Activated CD4-positive, alpha-beta T cell treated with anti-CD3 and anti-CD28 coated beads, Interleukin-2, amount 10 ng/mL, durations not matched to agents 7 days and 5 days (primary cell): ENCODE measurements around the gene LAX1. TPM values are rescaled to one million over a fixed set of nuclear protein-coding genes. Genes with fewer than 3 reads are reported as not detected.

Experiments used
- CTCF ChIA-PET: fragments of 350-600 bp; sonication (Branson Sonifier 250); formaldehyde crosslinking; loops from one replicate; lab custom pipeline; 2021; ENCODE audit warnings: antibody characterized with exemption; lab: Charles Lee
- POLR2A ChIA-PET: fragments of 350-600 bp; sonication (Branson Sonifier 250); formaldehyde crosslinking; loops from one replicate; lab custom pipeline; 2021; ENCODE audit warnings: antibody characterized with exemption; lab: Charles Lee
- DNase-seq: peaks from one replicate; pipeline ENCODE4 v3.0.0-alpha.2; 2020
- H3K27ac Mint-ChIP-seq: one replicate; pipeline ENCODE4 v1.8.0; 2021; ENCODE audit warnings: mild to moderate bottlenecking, moderate library complexity, mixed read lengths
- H3K27me3 Mint-ChIP-seq: one replicate; pipeline ENCODE4 v1.8.0; 2021; ENCODE audit warnings: mixed read lengths
- H3K36me3 Mint-ChIP-seq: one replicate; pipeline ENCODE4 v1.8.0; 2021; ENCODE audit warnings: low read depth, mixed read lengths
- H3K4me1 Mint-ChIP-seq: one replicate; pipeline ENCODE4 v1.8.0; 2021; ENCODE audit warnings: mixed read lengths
- H3K4me3 Mint-ChIP-seq: one replicate; pipeline ENCODE4 v1.8.0; 2021; ENCODE audit warnings: mild to moderate bottlenecking, moderate library complexity, mixed read lengths
- H3K9me3 Mint-ChIP-seq: one replicate; pipeline ENCODE4 v1.8.0; 2021; ENCODE audit warnings: mixed read lengths
- total RNA-seq, 2 experiments: library from RNA; stranded (reverse); gene quantifications; one replicate each; pipeline ENCODE4 v1.2.3, GENCODE V29; 2021

Gene LAX1
- 10 to 100 TPM; 18.9 to 20.5 TPM for total RNA-seq

- no peaks in the 10 kb centered on the region for H3K27me3 Mint-ChIP-seq
- H3K9me3 Mint-ChIP-seq: no peaks in the 10 kb centered on the region
- peaks cover 15% of the 10 kb centered on the region for H3K36me3 Mint-ChIP-seq
- peak within 1 kb of the TSS; percentile 88 for H3K4me3 Mint-ChIP-seq
- ChIA-PET CTCF (interaction anchor here (0.6 to 3.7 kb wide), 15 partner anchors 10 to 632 kb away, joined by 3 to 13 read pairs (median 3); no protein-coding TSS in a partner anchor), POLR2A (interaction anchor here (0.5 to 1.0 kb wide), 4 partner anchors 14 to 91 kb away, joined by 3 read pairs; no protein-coding TSS in a partner anchor)
- DNase-seq: peak; percentile 88
- H3K4me1 Mint-ChIP-seq: peaks cover 54% of the 10 kb centered on the region
- peak within 1 kb of the TSS; percentile 99 for H3K27ac Mint-ChIP-seq
These were observed at the start of gene LAX1 for GRCh38 chr1:203765029-203765837. TSS of gene LAX1 (plus strand) at chr1:203765183. CDS start at chr1:203765566, 383 bp downstream.

- no peak for DNase-seq
- H3K27ac Mint-ChIP-seq: no peak overlapping the region
- no peaks in the 10 kb centered on the region for H3K4me1 Mint-ChIP-seq
- CTCF ChIA-PET: no interaction called here
- no peak overlapping the region for H3K4me3 Mint-ChIP-seq
- peaks cover 45% of the 10 kb centered on the region for H3K36me3 Mint-ChIP-seq
- no peaks in the 10 kb centered on the region for H3K27me3 Mint-ChIP-seq
- no peaks in the 10 kb centered on the region for H3K9me3 Mint-ChIP-seq
- POLR2A ChIA-PET: no interaction called here
These were observed 47.9 kb upstream of the LAX1 start for GRCh38 chr1:203717120-203717519.

GRCh38 chr1:203720242-203720641, 44.7 kb upstream of the LAX1 start:
- Mint-ChIP-seq H3K9me3 (no peaks in the 10 kb centered on the region), H3K27ac (no peak overlapping the region), H3K36me3 (peaks cover 43% of the 10 kb centered on the region), H3K27me3 (no peaks in the 10 kb centered on the region), H3K4me1 (no peaks in the 10 kb centered on the region), H3K4me3 (no peak overlapping the region)
- POLR2A ChIA-PET: no interaction called here
- CTCF ChIA-PET: interaction anchor here (0.9 to 1.4 kb wide), 2 partner anchors 10 to 18 kb away, joined by 4 to 6 read pairs; no protein-coding TSS in a partner anchor
- DNase-seq: no peak

- no peaks in the 10 kb centered on the region for H3K27me3 Mint-ChIP-seq
- ChIA-PET POLR2A (interaction anchor here (0.6 kb wide), 1 partner anchor 136 kb away, joined by 7 read pairs; no protein-coding TSS in a partner anchor), CTCF (interaction anchor here (0.6 to 1.2 kb wide), 2 partner anchors 10 to 1415 kb away, joined by 3 to 4 read pairs; no protein-coding TSS in a partner anchor)
- DNase-seq: no peak
- peaks cover 52% of the 10 kb centered on the region for H3K36me3 Mint-ChIP-seq
- H3K9me3 Mint-ChIP-seq: no peaks in the 10 kb centered on the region
- no peaks in the 10 kb centered on the region for H3K4me1 Mint-ChIP-seq
- H3K4me3 Mint-ChIP-seq: no peak overlapping the region
- no peak overlapping the region for H3K27ac Mint-ChIP-seq
These were observed 42.1 kb upstream of the LAX1 start for GRCh38 chr1:203722909-203723308.

- no peaks in the 10 kb centered on the region for H3K4me1 Mint-ChIP-seq
- H3K9me3 Mint-ChIP-seq: no peaks in the 10 kb centered on the region
- H3K36me3 Mint-ChIP-seq: peaks cover 62% of the 10 kb centered on the region
- ChIA-PET CTCF (interaction anchor here (0.5 to 1.7 kb wide), 5 partner anchors 12 to 532 kb away, joined by 3 to 5 read pairs (median 4); no protein-coding TSS in a partner anchor), POLR2A (interaction anchor here (0.6 kb wide), 1 partner anchor 100 kb away, joined by 3 read pairs; the partner anchor contains the start of gene ATP2B4)
- H3K27me3 Mint-ChIP-seq: no peaks in the 10 kb centered on the region
- H3K27ac Mint-ChIP-seq: no peak overlapping the region
- no peak for DNase-seq
- no peak overlapping the region for H3K4me3 Mint-ChIP-seq
These were observed 38.5 kb upstream of the LAX1 start for GRCh38 chr1:203726417-203726867.

GRCh38 chr1:203733009-203733863, 31.7 kb upstream of the LAX1 start:
- Mint-ChIP-seq H3K36me3 (peaks cover 36% of the 10 kb centered on the region), H3K4me3 (no peak overlapping the region), H3K27me3 (no peaks in the 10 kb centered on the region), H3K9me3 (no peaks in the 10 kb centered on the region), H3K27ac (no peak overlapping the region), H3K4me1 (peaks cover 3% of the 10 kb centered on the region)
- ChIA-PET CTCF (interaction anchor here (0.8 to 2.0 kb wide), 5 partner anchors 10 to 31 kb away, joined by 3 to 4 read pairs (median 3); no protein-coding TSS in a partner anchor), POLR2A (no interaction called here)
- DNase-seq: no peak

- H3K27ac Mint-ChIP-seq: no peak overlapping the region
- DNase-seq: no peak
- no peaks in the 10 kb centered on the region for H3K27me3 Mint-ChIP-seq
- H3K36me3 Mint-ChIP-seq: peaks cover 53% of the 10 kb centered on the region
- ChIA-PET POLR2A (no interaction called here), CTCF (interaction anchor here (1.1 to 1.5 kb wide), 2 partner anchors 9 to 22 kb away, joined by 3 read pairs; partner anchors contain the start of gene LAX1)
- no peak overlapping the region for H3K4me3 Mint-ChIP-seq
- H3K4me1 Mint-ChIP-seq: peaks cover 18% of the 10 kb centered on the region
- H3K9me3 Mint-ChIP-seq: no peaks in the 10 kb centered on the region
These were observed 22.5 kb upstream of the LAX1 start for GRCh38 chr1:203742436-203742835.

- peaks cover 18% of the 10 kb centered on the region for H3K4me1 Mint-ChIP-seq
- ChIA-PET CTCF (interaction anchor here (1.1 to 1.5 kb wide), 2 partner anchors 9 to 146 kb away, joined by 3 read pairs; no protein-coding TSS in a partner anchor), POLR2A (no interaction called here)
- no peak for DNase-seq
- H3K36me3 Mint-ChIP-seq: peaks cover 53% of the 10 kb centered on the region
- H3K27ac Mint-ChIP-seq: no peak overlapping the region
- H3K27me3 Mint-ChIP-seq: no peaks in the 10 kb centered on the region
- H3K4me3 Mint-ChIP-seq: no peak overlapping the region
- H3K9me3 Mint-ChIP-seq: no peaks in the 10 kb centered on the region
These were observed 21.9 kb upstream of the LAX1 start for GRCh38 chr1:203743091-203743571.

- Mint-ChIP-seq H3K36me3 (peaks cover 47% of the 10 kb centered on the region), H3K27ac (peak overlapping the region; percentile 83), H3K4me3 (peak overlapping the region; percentile 23), H3K9me3 (no peaks in the 10 kb centered on the region), H3K4me1 (peaks cover 18% of the 10 kb centered on the region), H3K27me3 (no peaks in the 10 kb centered on the region)
- ChIA-PET CTCF (interaction anchor here (0.6 to 1.1 kb wide), 4 partner anchors 9 to 147 kb away, joined by 3 read pairs; partner anchors contain the start of gene LAX1), POLR2A (interaction anchor here (0.6 kb wide), 1 partner anchor 181 kb away, joined by 3 read pairs; no protein-coding TSS in a partner anchor)
- DNase-seq: peak; percentile 41
These were observed 20.7 kb upstream of the LAX1 start for GRCh38 chr1:203744075-203744972.

- H3K27ac Mint-ChIP-seq: no peak overlapping the region
- H3K36me3 Mint-ChIP-seq: peaks cover 30% of the 10 kb centered on the region
- peaks cover 18% of the 10 kb centered on the region for H3K4me1 Mint-ChIP-seq
- H3K27me3 Mint-ChIP-seq: no peaks in the 10 kb centered on the region
- ChIA-PET POLR2A (no interaction called here), CTCF (interaction anchor here (0.8 to 2.6 kb wide), 5 partner anchors 14 to 477 kb away, joined by 3 to 13 read pairs (median 5); partner anchors contain the start of gene LAX1)
- no peak overlapping the region for H3K4me3 Mint-ChIP-seq
- no peak for DNase-seq
- H3K9me3 Mint-ChIP-seq: no peaks in the 10 kb centered on the region
These were observed 18.7 kb upstream of the LAX1 start for GRCh38 chr1:203746281-203746680.

- POLR2A ChIA-PET: no interaction called here
- no peak overlapping the region for H3K4me3 Mint-ChIP-seq
- CTCF ChIA-PET: interaction anchor here (1.7 kb wide), 1 partner anchor 14 kb away, joined by 6 read pairs; the partner anchor contains the start of gene LAX1
- H3K36me3 Mint-ChIP-seq: peaks cover 2% of the 10 kb centered on the region
- H3K27me3 Mint-ChIP-seq: no peaks in the 10 kb centered on the region
- no peak for DNase-seq
- H3K4me1 Mint-ChIP-seq: peaks cover 23% of the 10 kb centered on the region
- H3K27ac Mint-ChIP-seq: no peak overlapping the region
- no peaks in the 10 kb centered on the region for H3K9me3 Mint-ChIP-seq
These were observed 13.9 kb upstream of the LAX1 start for GRCh38 chr1:203751051-203751450.
